Thyroid gland (tissue), 4 donors: ENCODE measurements around the gene MVB12B.

Experiments used
- POLR2A ChIP-seq, 2 donors: fragments of 450-650 bp; IDR thresholded peaks; one replicate each; pipeline ENCODE4 v1.6.1; 2017; ENCODE audit warnings: antibody characterized with exemption in 2 of 2, mild to moderate bottlenecking in 2 of 2, moderate library complexity in 1 of 2
- TF ChIP-seq, protein P1 (sequence below), 6 experiments: fragments of 200-600 bp in 3 of 6; fragments of 450-650 bp in 3 of 6; sonication (generic) in 3 of 6; IDR thresholded peaks; one replicate each; pipeline ENCODE4 v1.5.1; 2016 to 2019; ENCODE audit warnings: antibody characterized with exemption in 6 of 6, mild to moderate bottlenecking in 2 of 6, inconsistent platforms in 1 of 6, moderate library complexity in 1 of 6

DNA sequence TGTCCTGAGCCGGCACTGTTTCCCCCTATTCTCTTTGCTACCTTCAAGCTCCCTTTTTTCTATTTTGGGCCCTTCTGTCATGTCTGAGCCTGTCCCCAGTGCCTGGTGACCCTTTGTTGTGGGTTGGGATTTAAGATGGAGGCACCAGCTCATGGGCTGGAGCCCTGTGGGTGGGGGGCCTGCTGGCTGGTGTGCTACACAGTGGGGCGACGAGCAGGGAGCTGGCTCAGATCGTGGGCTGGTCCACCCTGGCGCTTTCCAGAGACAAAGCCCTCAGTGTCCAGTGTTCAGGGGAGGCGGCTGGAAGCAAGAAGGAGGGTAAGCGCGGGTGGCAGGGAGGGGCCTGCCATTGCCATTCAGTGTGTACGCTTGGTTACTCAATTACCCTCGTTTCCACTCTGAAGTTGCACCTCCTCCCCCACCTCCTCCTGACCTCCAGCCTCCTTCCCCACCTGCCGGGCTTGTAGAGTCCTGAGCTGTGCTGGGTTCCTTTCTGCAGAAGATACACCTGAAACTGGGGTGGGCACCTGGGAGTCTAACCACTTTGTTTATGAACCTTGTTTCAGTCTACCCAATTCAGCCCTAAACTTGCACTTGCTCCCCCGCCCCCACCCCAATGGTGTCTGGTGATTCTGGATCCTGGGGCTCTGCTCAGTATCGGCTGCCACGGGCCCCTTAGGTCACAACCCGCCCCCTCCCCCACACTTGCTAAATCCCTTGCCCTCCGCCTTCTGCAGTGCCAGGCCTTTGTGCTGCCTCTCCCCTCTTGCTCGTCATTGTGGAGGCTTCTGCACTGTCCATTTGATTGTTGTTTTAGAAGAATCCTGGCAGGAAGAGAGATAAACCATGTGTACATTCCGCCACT, 49.9 kb downstream of the MVB12B start:
- TF ChIP-seq POLR2A (IDR thresholded peaks at IDR 0.05) = no peak
- TF ChIP-seq, protein P1, sequence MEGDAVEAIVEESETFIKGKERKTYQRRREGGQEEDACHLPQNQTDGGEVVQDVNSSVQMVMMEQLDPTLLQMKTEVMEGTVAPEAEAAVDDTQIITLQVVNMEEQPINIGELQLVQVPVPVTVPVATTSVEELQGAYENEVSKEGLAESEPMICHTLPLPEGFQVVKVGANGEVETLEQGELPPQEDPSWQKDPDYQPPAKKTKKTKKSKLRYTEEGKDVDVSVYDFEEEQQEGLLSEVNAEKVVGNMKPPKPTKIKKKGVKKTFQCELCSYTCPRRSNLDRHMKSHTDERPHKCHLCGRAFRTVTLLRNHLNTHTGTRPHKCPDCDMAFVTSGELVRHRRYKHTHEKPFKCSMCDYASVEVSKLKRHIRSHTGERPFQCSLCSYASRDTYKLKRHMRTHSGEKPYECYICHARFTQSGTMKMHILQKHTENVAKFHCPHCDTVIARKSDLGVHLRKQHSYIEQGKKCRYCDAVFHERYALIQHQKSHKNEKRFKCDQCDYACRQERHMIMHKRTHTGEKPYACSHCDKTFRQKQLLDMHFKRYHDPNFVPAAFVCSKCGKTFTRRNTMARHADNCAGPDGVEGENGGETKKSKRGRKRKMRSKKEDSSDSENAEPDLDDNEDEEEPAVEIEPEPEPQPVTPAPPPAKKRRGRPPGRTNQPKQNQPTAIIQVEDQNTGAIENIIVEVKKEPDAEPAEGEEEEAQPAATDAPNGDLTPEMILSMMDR (IDR thresholded peaks at IDR 0.05) = no peak
